Measurements from ENCODE around the gene IRGC.

The IRGC gene

DNA sequence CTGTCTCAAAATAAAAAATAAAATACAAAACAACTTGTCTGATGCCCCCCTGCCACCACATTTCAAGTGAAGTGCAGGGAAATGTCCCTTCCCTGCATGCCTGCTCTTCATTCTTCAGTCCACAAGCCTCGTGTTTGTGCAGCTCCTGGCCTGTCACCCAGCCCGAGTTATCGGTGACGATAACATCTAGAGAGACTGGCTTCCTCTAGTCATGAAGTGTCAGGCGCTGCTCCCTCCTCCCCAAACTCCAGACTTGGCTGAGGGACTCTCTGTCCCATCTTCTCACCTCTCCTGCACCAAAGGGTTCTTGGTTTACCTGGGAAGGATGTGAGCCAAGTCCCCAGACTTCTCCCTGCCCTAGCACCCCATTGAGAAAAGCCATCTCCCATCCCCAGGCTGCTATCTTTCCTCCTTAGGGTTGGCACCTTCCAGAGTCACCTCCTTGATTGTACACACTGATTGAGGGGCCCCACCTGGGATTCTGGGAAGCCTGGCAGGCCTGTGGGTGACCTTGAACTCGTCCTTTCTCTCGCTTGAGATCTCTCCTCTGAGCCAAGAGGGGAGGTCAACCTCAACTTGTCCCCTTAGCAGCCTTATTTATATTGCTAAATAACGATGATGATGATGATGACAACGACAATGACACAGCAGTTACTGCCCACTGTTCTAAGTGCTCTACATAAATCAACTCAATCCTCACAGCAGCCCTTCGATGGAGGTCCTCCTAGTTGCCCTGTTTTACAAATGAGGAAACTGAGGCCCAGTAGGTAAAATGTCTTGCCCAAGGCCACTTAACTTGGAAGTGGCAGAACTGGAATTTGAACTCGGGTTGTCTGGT lies 32.8 kb upstream of the IRGC start:
- DNase-seq (ENCODE audit: low spot score) = no peak
- Histone ChIP-seq H3K27ac (no peak overlapping the region), H3K4me3 (no peak overlapping the region)
- TF ChIP-seq, protein P1, sequence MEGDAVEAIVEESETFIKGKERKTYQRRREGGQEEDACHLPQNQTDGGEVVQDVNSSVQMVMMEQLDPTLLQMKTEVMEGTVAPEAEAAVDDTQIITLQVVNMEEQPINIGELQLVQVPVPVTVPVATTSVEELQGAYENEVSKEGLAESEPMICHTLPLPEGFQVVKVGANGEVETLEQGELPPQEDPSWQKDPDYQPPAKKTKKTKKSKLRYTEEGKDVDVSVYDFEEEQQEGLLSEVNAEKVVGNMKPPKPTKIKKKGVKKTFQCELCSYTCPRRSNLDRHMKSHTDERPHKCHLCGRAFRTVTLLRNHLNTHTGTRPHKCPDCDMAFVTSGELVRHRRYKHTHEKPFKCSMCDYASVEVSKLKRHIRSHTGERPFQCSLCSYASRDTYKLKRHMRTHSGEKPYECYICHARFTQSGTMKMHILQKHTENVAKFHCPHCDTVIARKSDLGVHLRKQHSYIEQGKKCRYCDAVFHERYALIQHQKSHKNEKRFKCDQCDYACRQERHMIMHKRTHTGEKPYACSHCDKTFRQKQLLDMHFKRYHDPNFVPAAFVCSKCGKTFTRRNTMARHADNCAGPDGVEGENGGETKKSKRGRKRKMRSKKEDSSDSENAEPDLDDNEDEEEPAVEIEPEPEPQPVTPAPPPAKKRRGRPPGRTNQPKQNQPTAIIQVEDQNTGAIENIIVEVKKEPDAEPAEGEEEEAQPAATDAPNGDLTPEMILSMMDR (IDR thresholded peaks at IDR 0.05) = no peak

DNA sequence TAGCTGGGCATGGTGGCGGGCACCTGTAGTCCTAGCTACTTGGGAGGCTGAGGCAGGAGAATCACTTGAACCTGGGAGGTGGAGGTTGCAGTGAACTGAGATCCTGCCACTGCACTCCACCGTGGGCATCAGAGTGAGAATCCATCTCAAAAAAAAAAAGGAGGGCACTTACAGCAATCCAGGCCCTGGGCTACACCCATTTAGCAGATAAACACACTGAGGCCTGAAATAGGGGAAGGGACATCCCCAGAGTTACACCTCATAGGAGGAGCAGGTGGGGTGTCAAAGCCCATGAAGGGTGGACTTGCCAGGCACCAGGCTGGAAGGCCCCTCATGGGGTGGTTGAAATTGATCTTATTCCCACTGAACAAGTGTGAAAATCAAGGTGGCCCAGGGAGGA lies 32.0 kb upstream of the IRGC start:
- no peak for DNase-seq (ENCODE audit: low spot score)
- TF ChIP-seq, protein P1 (IDR thresholded peaks at IDR 0.05) = no peak
- Histone ChIP-seq H3K27ac (no peak overlapping the region), H3K4me3 (no peak overlapping the region)

DNA sequence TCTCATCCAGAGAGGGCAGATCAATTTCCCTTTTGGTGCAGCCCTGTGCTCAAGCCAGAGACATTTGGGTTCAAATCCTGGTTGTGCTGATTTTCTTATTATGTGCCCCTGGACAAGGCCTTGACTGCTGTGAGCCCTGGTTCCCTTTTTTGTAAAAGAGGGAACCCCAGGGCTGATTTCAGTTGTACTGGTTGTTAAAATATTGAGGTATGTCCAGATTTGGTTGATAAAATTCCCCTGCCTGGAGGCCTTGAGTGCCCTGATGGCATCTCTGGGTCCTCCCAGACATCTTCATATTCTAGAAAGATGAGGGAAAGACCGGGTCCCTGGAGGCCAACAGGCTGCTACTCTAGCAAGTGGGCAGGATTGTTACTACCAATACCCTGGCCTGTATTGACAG lies 31.6 kb upstream of the IRGC start:
- DNase-seq (ENCODE audit: low spot score) = no peak
- Histone ChIP-seq H3K4me3 (no peak overlapping the region), H3K27ac (no peak overlapping the region)
- TF ChIP-seq, protein P1 (IDR thresholded peaks at IDR 0.05) = no peak

DNA sequence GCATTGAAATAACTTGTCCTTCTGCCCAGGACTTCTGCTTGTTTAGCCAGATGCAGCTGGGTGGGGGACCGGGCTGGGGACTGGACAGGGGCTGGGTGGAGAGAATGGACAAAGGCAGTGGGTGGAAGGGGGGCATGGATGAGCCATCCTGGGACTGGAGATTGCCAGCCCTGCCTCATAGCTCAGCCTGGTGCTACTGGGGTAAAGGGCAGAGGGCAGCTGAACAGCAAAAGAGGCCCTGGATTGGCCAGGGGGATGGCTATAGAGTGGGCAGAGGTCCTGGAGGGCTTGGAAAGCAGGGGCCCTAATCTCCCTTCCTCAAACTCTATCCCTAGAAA lies 28.2 kb upstream of the IRGC start:
- Histone ChIP-seq H3K27ac (no peak overlapping the region), H3K4me3 (no peak overlapping the region)
- TF ChIP-seq, protein P1 (IDR thresholded peaks at IDR 0.05) = no peak
- no peak for DNase-seq (ENCODE audit: low spot score)

DNA sequence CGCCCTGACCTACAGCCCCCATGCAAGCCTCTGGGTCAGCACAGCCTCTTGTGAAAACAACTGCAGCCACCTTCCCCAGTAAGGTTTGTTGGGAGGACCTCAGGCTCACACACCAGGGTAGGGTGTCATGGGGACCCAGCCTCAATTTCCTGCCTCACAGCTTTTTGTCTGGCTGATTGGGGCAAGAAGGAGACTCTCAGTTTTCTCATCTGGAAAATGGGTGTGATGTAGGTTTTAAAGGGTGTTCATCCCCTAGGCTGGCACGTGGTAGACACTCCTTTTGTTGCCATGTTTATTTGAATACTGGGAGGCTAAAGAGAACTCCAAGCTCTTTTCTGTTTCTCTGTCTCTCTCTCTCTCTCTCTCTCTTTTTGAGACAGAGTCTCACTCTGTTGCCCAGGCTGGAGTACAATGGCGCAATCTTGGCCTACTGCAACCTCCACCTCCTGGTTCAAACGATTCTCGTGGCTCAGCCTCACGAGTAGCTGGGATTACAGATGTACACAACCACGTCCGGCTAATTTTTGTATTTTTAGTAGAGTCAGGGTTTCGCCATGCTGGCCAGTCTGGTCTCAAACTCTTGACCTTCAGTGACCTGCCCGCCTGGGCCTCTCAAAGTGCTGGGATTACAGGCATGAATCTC lies 27.7 kb upstream of the IRGC start:
- DNase-seq (ENCODE audit: low spot score) = no peak
- H3K4me3 ChIP-seq = no peak overlapping the region
- TF ChIP-seq, protein P1 (IDR thresholded peaks at IDR 0.05) = no peak
- H3K27ac ChIP-seq = no peak overlapping the region

DNA sequence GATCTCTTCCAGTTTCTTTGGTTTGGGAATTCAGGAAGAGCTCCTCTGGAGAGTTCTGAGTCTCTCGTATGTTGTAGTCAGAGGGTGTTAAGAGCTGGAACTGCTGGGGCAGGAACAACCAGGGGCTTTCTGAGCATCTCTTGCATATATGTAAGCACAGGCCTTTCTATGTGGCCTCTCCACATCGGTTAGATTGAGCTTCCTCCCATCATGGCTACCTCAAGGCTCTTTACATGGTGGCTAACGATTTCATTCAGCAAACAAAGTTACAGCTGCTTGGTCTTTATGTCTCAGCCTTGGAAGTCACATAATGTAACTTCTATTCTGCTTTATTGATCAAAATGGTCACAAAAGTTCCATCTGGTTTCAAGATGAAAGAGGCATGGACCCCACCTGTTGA lies 25.4 kb upstream of the IRGC start:
- no peak overlapping the region for H3K4me3 ChIP-seq
- TF ChIP-seq, protein P1 (IDR thresholded peaks at IDR 0.05) = no peak
- no peak overlapping the region for H3K27ac ChIP-seq
- DNase-seq (ENCODE audit: low spot score) = no peak

DNA sequence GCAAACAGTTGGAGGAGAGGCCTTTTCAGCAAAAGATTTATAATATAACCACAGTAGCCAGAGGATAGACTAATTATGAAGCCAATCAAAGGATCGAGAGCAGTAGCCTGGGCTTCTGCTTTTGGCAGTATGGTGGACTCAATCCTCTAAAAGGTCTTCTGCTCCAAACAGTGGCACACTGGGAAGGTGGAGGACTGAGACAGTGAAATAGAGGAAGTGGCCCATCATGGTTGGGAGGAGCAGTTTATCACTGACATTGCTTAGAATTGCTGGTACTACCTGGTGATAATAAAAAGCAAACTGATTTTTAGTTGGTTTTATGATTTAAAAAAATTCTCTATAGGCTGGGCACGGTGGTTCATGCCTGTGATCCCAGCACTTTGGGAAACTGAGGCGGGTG lies 25.0 kb upstream of the IRGC start:
- Histone ChIP-seq H3K27ac (no peak overlapping the region), H3K4me3 (no peak overlapping the region)
- TF ChIP-seq, protein P1 (IDR thresholded peaks at IDR 0.05) = no peak
- no peak for DNase-seq (ENCODE audit: low spot score)

Measured in coronary artery (tissue), 2 donors.